IMR-90 (cell line): ENCODE measurements around the gene MAPRE3. TPM values are rescaled to one million over a fixed set of nuclear protein-coding genes. Genes with fewer than 3 reads are reported as not detected.

Experiments
- ATAC-seq: fragments of 200-7000 bp; cut with Tn5 transposase; 2 replicates; pipeline ENCODE4 v1.9.1; 2020; ENCODE audit warnings: low read depth, mild to moderate bottlenecking, moderate library complexity
- BruUV-seq: library from RNA; stranded (reverse); fragments of 400-500 nt; replicated peaks from 2 replicates; lab custom pipeline; 2021; lab: Mats Ljungman, UMichigan
- CTCF ChIA-PET: fragments of 300-600 bp; formaldehyde crosslinking; extraction: SDS; loops from one replicate; lab custom pipeline; 2021; ENCODE audit warnings: antibody characterized with exemption; lab: Yijun Ruan, JAX
- POLR2A ChIA-PET: fragments of 300-600 bp; sonication (Branson Sonifier 250); formaldehyde crosslinking; loops from one replicate; lab custom pipeline; 2022; ENCODE audit warnings: antibody characterized with exemption; ENCODE audit not compliant: unreplicated experiment; lab: Charles Lee
- DNase-seq: peaks from one replicate; pipeline ENCODE4 v3.0.0; 2013
- H2AFZ ChIP-seq: replicated peaks from 2 replicates; pipeline ENCODE3; 2013; ENCODE audit warnings: low read length, mild to moderate bottlenecking; ENCODE audit not compliant: poor library complexity
- H2AK5ac ChIP-seq: 2 replicates; pipeline ENCODE4 v1.6.1; 2013; ENCODE audit warnings: low read depth, low read length, inconsistent platforms
- H2AK9ac ChIP-seq: replicated peaks from 2 replicates; pipeline ENCODE3; 2013; ENCODE audit warnings: mild to moderate bottlenecking, low read depth, low read length, moderate library complexity; ENCODE audit not compliant: poor library complexity
- H2BK120ac ChIP-seq: 2 replicates; pipeline ENCODE4 v1.6.1; 2013; ENCODE audit warnings: low read depth, low read length, inconsistent platforms
- H2BK15ac ChIP-seq: 3 replicates; pipeline ENCODE4 v1.6.1; 2013; ENCODE audit warnings: low read depth, low read length, inconsistent platforms
- H2BK20ac ChIP-seq: 2 replicates; pipeline ENCODE4 v1.6.1; 2013; ENCODE audit warnings: low read depth, mild to moderate bottlenecking, inconsistent platforms, low read length, moderate library complexity
- H2BK5ac ChIP-seq: 2 replicates; pipeline ENCODE4 v1.6.1; 2013; ENCODE audit warnings: mild to moderate bottlenecking, low read depth, low read length, inconsistent platforms; ENCODE audit not compliant: poor library complexity, severe bottlenecking
- H3K14ac ChIP-seq: replicated peaks from 2 replicates; pipeline ENCODE4 v1.6.1; 2013; ENCODE audit warnings: low read depth, low read length, inconsistent platforms
- H3K18ac ChIP-seq: 2 replicates; pipeline ENCODE4 v1.6.1; 2013; ENCODE audit warnings: low read depth, low read length, control low read depth
- H3K23ac ChIP-seq: 2 replicates; pipeline ENCODE4 v1.6.1; 2013; ENCODE audit warnings: low read depth, low read length, inconsistent platforms
- H3K27ac ChIP-seq: 2 replicates; pipeline ENCODE4 v1.5.1; 2013; ENCODE audit warnings: mild to moderate bottlenecking, control low read depth, low read length; ENCODE audit not compliant: insufficient read depth
- H3K27me3 ChIP-seq: 2 replicates; pipeline ENCODE4 v1.6.1; 2013; ENCODE audit warnings: low read length; ENCODE audit not compliant: control insufficient read depth, insufficient read depth
- H3K36me3 ChIP-seq: 2 replicates; pipeline ENCODE4 v1.6.1; 2013; ENCODE audit warnings: low read length, mixed read lengths; ENCODE audit not compliant: control insufficient read depth, insufficient read depth
- H3K4ac ChIP-seq: 2 replicates; pipeline ENCODE4 v1.6.1; 2013; ENCODE audit warnings: low read depth, low read length, inconsistent platforms
- H3K4me1 ChIP-seq: 2 replicates; pipeline ENCODE4 v1.6.1; 2013; ENCODE audit warnings: low read length, mixed read lengths; ENCODE audit not compliant: control insufficient read depth, insufficient read depth
- H3K4me2 ChIP-seq: 2 replicates; pipeline ENCODE4 v1.6.1; 2013; ENCODE audit warnings: low read depth, mild to moderate bottlenecking, control low read depth, low read length, moderate library complexity
- H3K4me3 ChIP-seq: 2 replicates; pipeline ENCODE4 v1.5.1; 2013; ENCODE audit warnings: low read depth, mild to moderate bottlenecking, control low read depth, low read length, moderate library complexity; ENCODE audit not compliant: insufficient read depth
- H3K56ac ChIP-seq: 2 replicates; pipeline ENCODE4 v1.6.1; 2013; ENCODE audit warnings: low read length, inconsistent platforms; ENCODE audit not compliant: insufficient read depth; ENCODE audit errors: extremely low read depth
- H3K79me1 ChIP-seq, 2 experiments: 2 replicates each; pipeline ENCODE4 v1.6.1; 2013; ENCODE audit warnings: low read length in 2 of 2, inconsistent platforms in 1 of 2, low read depth in 1 of 2
- H3K9ac ChIP-seq: 2 replicates; pipeline ENCODE4 v1.6.1; 2013; ENCODE audit warnings: low read depth, low read length, control low read depth
- H3K9me1 ChIP-seq: 2 replicates; pipeline ENCODE4 v1.6.1; 2013; ENCODE audit warnings: low read length, inconsistent platforms; ENCODE audit not compliant: insufficient read depth
- H3K9me3 ChIP-seq: 2 replicates; pipeline ENCODE4 v1.6.1; 2013; ENCODE audit warnings: low read length; ENCODE audit not compliant: control insufficient read depth, insufficient read depth
- H4K20me1 ChIP-seq: 2 replicates; pipeline ENCODE4 v1.6.1; 2013; ENCODE audit warnings: low read length, inconsistent platforms; ENCODE audit not compliant: insufficient read depth
- H4K5ac ChIP-seq: 2 replicates; pipeline ENCODE4 v1.6.1; 2013; ENCODE audit warnings: mild to moderate bottlenecking, low read depth, low read length, control low read depth
- H4K8ac ChIP-seq, 2 experiments: 2 replicates each; pipeline ENCODE4 v1.6.1; 2013; ENCODE audit warnings: low read depth in 2 of 2, low read length in 2 of 2, control low read depth in 1 of 2, inconsistent platforms in 1 of 2
- H4K91ac ChIP-seq: 2 replicates; pipeline ENCODE4 v1.6.1; 2013; ENCODE audit warnings: low read depth, low read length, inconsistent platforms; ENCODE audit not compliant: insufficient read depth
- BHLHE40 ChIP-seq: fragments of 150-350 bp; IDR thresholded peaks from 2 replicates; pipeline ENCODE4 v1.6.1; 2016; ENCODE audit warnings: mild to moderate bottlenecking, low read depth, low read length
- CEBPB ChIP-seq: IDR thresholded peaks from 2 replicates; pipeline ENCODE4 v1.6.1; 2012; ENCODE audit warnings: low read depth, low read length, improper control_type of control experiment
- CHD1 ChIP-seq: IDR thresholded peaks from 2 replicates; pipeline ENCODE4 v1.6.1; 2012; ENCODE audit warnings: low read depth, low read length, improper control_type of control experiment
- CTCF ChIP-seq: conservative IDR thresholded peaks from 2 replicates; pipeline ENCODE4 v1.5.1; 2012; ENCODE audit warnings: mild to moderate bottlenecking, low read depth, low read length, improper control_type of control experiment
- FOS ChIP-seq: fragments of 150-350 bp; IDR thresholded peaks from 2 replicates; pipeline ENCODE4 v1.6.1; 2016; ENCODE audit warnings: low read depth, low read length
- MAFK ChIP-seq: IDR thresholded peaks from 2 replicates; pipeline ENCODE4 v1.6.1; 2012; ENCODE audit warnings: low read depth, low read length, improper control_type of control experiment
- MAZ ChIP-seq: IDR thresholded peaks from 2 replicates; pipeline ENCODE4 v1.6.1; 2012; ENCODE audit warnings: low read depth, mild to moderate bottlenecking, low read length, improper control_type of control experiment, moderate library complexity, borderline replicate concordance
- MXI1 ChIP-seq: IDR thresholded peaks from 2 replicates; pipeline ENCODE4 v1.6.1; 2012; ENCODE audit warnings: low read depth, mild to moderate bottlenecking, low read length, moderate library complexity, borderline replicate concordance
- NFE2L2 ChIP-seq: fragments of 150-350 bp; IDR thresholded peaks from 2 replicates; pipeline ENCODE4 v1.6.1; 2016; ENCODE audit warnings: low read depth, mild to moderate bottlenecking, low read length
- POLR2A ChIP-seq: IDR thresholded peaks from 2 replicates; pipeline ENCODE4 v1.6.1; 2012; ENCODE audit warnings: mild to moderate bottlenecking, low read depth, low read length
- RAD21 ChIP-seq: IDR thresholded peaks from 2 replicates; pipeline ENCODE4 v1.6.1; 2012; ENCODE audit warnings: low read length, improper control_type of control experiment
- RCOR1 ChIP-seq: IDR thresholded peaks from 2 replicates; pipeline ENCODE4 v1.6.1; 2012; ENCODE audit warnings: mild to moderate bottlenecking, low read length, improper control_type of control experiment; ENCODE audit not compliant: insufficient replicate concordance
- RFX5 ChIP-seq: IDR thresholded peaks from 2 replicates; pipeline ENCODE4 v1.8.0; 2012; ENCODE audit warnings: low read depth, mild to moderate bottlenecking, low read length, moderate library complexity
- SMC3 ChIP-seq: fragments of 150-350 bp; IDR thresholded peaks from 2 replicates; pipeline ENCODE4 v1.6.1; 2016; ENCODE audit warnings: low read depth, mild to moderate bottlenecking, antibody characterized with exemption, low read length, moderate library complexity
- WGBS, 2 experiments: methylation state at CpG; one replicate each; pipeline versions ENCODE4 v1.1.5 to v1.1.7; 2013; ENCODE audit warnings: missing lambda C conversion rate in 2 of 2; ENCODE audit not compliant: insufficient read length in 1 of 2; ENCODE audit errors: extremely low coverage in 2 of 2; 5-methylcytosine and 5-hydroxymethylcytosine counted together
- dilution Hi-C: fragments of 300-500 bp; cut with HindIII; formaldehyde crosslinking; loops from one replicate; pipeline ENCODE4 v1.14.3; 2018; ENCODE audit warnings: low sequenced_read_pairs; ENCODE audit not compliant: unreplicated experiment
- in situ Hi-C: fragments of 300-500 bp; cut with MboI; formaldehyde crosslinking; loops from 3 replicates; pipeline ENCODE4 v1.14.3; 2019; ENCODE audit warnings: low sequenced_read_pairs, inconsistent platforms, mixed read lengths
- intact Hi-C: fragments of 100-400 bp; cut with micrococcal nuclease; formaldehyde crosslinking; loops from 2 replicates; pipeline ENCODE4 v1.10.0; 2022
- polyA plus RNA-seq, 3 experiments: library from polyadenylated mRNA; depleted of rRNA; stranded (reverse); fragments of >200 nt; gene quantifications; 2 replicates each; pipeline ENCODE4 v1.2.3, GENCODE V29; 2012; ENCODE audit warnings: low replicate concordance in 1 of 3
- total RNA-seq: library from RNA; depleted of rRNA; stranded (reverse); fragments of >200 nt; gene quantifications from 2 replicates; pipeline ENCODE4 v1.2.3, GENCODE V29; 2012
- TF ChIP-seq, protein P1 (sequence below): fragments of 150-350 bp; IDR thresholded peaks from 2 replicates; pipeline ENCODE4 v1.6.1; 2016; ENCODE audit warnings: low read depth, mild to moderate bottlenecking, low read length, moderate library complexity, borderline replicate concordance

The MAPRE3 gene
- total and polyA plus RNA-seq, 2 of the 4 experiments (the other 2 are of a cell fraction) = 1.8 to 20.3 TPM

DNA sequence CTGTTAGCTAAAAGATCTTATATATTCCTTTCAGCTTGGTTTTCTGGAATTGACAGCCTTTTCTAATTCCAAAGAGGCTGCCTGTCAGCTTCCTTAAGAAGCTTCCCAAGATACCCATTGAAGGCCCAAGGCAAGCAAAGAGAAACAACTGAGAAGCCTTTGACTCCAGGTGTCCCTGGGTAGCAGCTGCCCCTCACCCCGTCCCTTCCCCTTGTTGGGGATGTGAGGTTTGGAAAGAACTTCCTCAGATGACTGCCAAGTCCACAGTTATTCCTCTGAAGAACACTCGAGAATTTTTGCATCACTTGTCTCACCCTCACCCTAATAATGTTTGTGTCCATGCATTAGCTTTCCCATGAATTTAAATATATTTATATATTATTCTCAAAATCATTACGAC is 13.3 kb downstream of the MAPRE3 start:
- H2AK5ac ChIP-seq = no peak overlapping the region
- no peaks in the 10 kb centered on the region; the same call in 1 of the 2 replicates for H3K27me3 ChIP-seq
- no peak overlapping the region for H2BK20ac ChIP-seq
- H3K36me3 ChIP-seq = no peaks in the 10 kb centered on the region
- no peak overlapping the region for H2AK9ac ChIP-seq
- H3K9me3 ChIP-seq = no peaks in the 10 kb centered on the region
- no peak for ATAC-seq
- peaks cover 4 to 7% of the 10 kb centered on the region in 2 experiments; a peak in 1 of 4 replicates for H3K79me1 ChIP-seq
- no peak overlapping the region for H4K8ac ChIP-seq
- no peak overlapping the region for H2BK15ac ChIP-seq
- intact Hi-C loops (no loop called here), dilution Hi-C loops (no loop called here), in situ Hi-C loops (no loop called here)
- no peak overlapping the region for H3K9ac ChIP-seq
- H2AFZ ChIP-seq = no peak overlapping the region
- H3K23ac ChIP-seq = no peak overlapping the region
- DNase-seq = no peak
- no peak overlapping the region for H3K4me2 ChIP-seq
- H3K18ac ChIP-seq = no peak overlapping the region
- H3K14ac ChIP-seq = no peak overlapping the region
- H3K4ac ChIP-seq = no peak overlapping the region
- no peak overlapping the region for H3K27ac ChIP-seq
- H4K91ac ChIP-seq = no peak overlapping the region
- no peak overlapping the region for H3K56ac ChIP-seq
- H3K4me3 ChIP-seq = no peak overlapping the region
- no peak for TF ChIP-seq CEBPB
- no peak for TF ChIP-seq SMC3
- TF ChIP-seq FOS = no peak
- no peak for TF ChIP-seq RCOR1
- TF ChIP-seq RAD21 = no peak
- TF ChIP-seq MAZ = no peak
- no peak for TF ChIP-seq CHD1
- TF ChIP-seq BHLHE40 = no peak
- no peak for TF ChIP-seq NFE2L2
- TF ChIP-seq MXI1 = no peak
- no peak for TF ChIP-seq POLR2A
- no peak for TF ChIP-seq RFX5
- TF ChIP-seq MAFK = no peak
- TF ChIP-seq, protein P1, sequence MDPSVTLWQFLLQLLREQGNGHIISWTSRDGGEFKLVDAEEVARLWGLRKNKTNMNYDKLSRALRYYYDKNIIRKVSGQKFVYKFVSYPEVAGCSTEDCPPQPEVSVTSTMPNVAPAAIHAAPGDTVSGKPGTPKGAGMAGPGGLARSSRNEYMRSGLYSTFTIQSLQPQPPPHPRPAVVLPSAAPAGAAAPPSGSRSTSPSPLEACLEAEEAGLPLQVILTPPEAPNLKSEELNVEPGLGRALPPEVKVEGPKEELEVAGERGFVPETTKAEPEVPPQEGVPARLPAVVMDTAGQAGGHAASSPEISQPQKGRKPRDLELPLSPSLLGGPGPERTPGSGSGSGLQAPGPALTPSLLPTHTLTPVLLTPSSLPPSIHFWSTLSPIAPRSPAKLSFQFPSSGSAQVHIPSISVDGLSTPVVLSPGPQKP = no peak
- TF ChIP-seq CTCF = no peak
- no CpG with 5 or more reads among the region's 3 CpGs for WGBS, 2 experiments
- H3K4me1 ChIP-seq = peaks cover 6% of the 10 kb centered on the region; the same call in 1 of the 2 replicates
- POLR2A ChIA-PET = no interaction called here
- H4K20me1 ChIP-seq = 0 out of 2 replicates have a peak, but pooled peaks cover 5% of the 10 kb centered on the region
- no peak overlapping the region for H2BK120ac ChIP-seq
- H4K5ac ChIP-seq = no peak overlapping the region
- CTCF ChIA-PET = no interaction called here
- no peak overlapping the region for H2BK5ac ChIP-seq
- peaks cover 7% of the 10 kb centered on the region; the same call in 1 of the 2 replicates for H3K9me1 ChIP-seq
- no TSS peak for BruUV-seq
